A673 (cell line): ENCODE data around the gene SLC24A4. TPM values are rescaled to one million over a fixed set of nuclear protein-coding genes. Genes with fewer than 3 reads are reported as not detected.

Source experiments
- BruUV-seq: library from RNA; stranded (reverse); fragments of 400-500 nt; replicated peaks from 2 replicates; lab custom pipeline; 2021; lab: Mats Ljungman, UMichigan
- CTCF ChIA-PET: fragments of 300-600 bp; sonication (Branson Sonifier 250); formaldehyde crosslinking; loops from one replicate; lab custom pipeline; 2022; ENCODE audit warnings: antibody characterized with exemption; lab: Charles Lee
- POLR2A ChIA-PET: fragments of 300-600 bp; sonication (Branson Sonifier 250); formaldehyde crosslinking; loops from one replicate; lab custom pipeline; 2022; ENCODE audit warnings: antibody characterized with exemption; ENCODE audit not compliant: low non-redundant PET; lab: Charles Lee
- DNase-seq: peaks from one replicate; pipeline ENCODE4 v3.0.0-alpha.2; 2015; ENCODE audit warnings: low spot score
- H3K27ac ChIP-seq: fragments of 200-600 bp; sonication (generic); 2 replicates; pipeline ENCODE4 v1.5.1; 2016; ENCODE audit warnings: mixed run types, low read depth, mild to moderate bottlenecking, mixed read lengths, antibody characterized with exemption, low read length; ENCODE audit not compliant: poor library complexity, severe bottlenecking
- H3K27me3 ChIP-seq: fragments of 200-600 bp; sonication (generic); replicated peaks from 2 replicates; pipeline ENCODE4 v1.6.1; 2017; ENCODE audit warnings: mixed run types, low read depth, mild to moderate bottlenecking, mixed read lengths, antibody characterized with exemption, low read length; ENCODE audit not compliant: insufficient read depth, poor library complexity
- H3K36me3 ChIP-seq: fragments of 200-600 bp; sonication (generic); 2 replicates; pipeline ENCODE4 v1.6.1; 2016; ENCODE audit warnings: mixed run types, mild to moderate bottlenecking, mixed read lengths, antibody characterized with exemption, low read length; ENCODE audit not compliant: insufficient read depth, poor library complexity, severe bottlenecking
- H3K4me1 ChIP-seq: fragments of 200-600 bp; sonication (generic); 2 replicates; pipeline ENCODE4 v1.6.1; 2017; ENCODE audit warnings: mixed run types, mild to moderate bottlenecking, mixed read lengths, antibody characterized with exemption, low read length; ENCODE audit not compliant: insufficient read depth, poor library complexity, severe bottlenecking
- H3K4me3 ChIP-seq: fragments of 200-600 bp; sonication (generic); 2 replicates; pipeline ENCODE4 v1.5.1; 2016; ENCODE audit warnings: low read depth, mixed run types, mild to moderate bottlenecking, mixed read lengths, low read length; ENCODE audit not compliant: poor library complexity, severe bottlenecking
- H3K9me3 ChIP-seq: fragments of 200-600 bp; sonication (generic); 2 replicates; pipeline ENCODE4 v1.6.1; 2016; ENCODE audit warnings: mixed run types, low read depth, mild to moderate bottlenecking, mixed read lengths, antibody characterized with exemption, low read length; ENCODE audit not compliant: poor library complexity, severe bottlenecking
- EZH2 ChIP-seq: fragments of 200-600 bp; sonication (generic); IDR thresholded peaks from 2 replicates; pipeline ENCODE4 v1.6.1; 2017; ENCODE audit warnings: borderline replicate concordance, low read depth, mild to moderate bottlenecking, mixed read lengths, antibody characterized with exemption, low read length; ENCODE audit not compliant: poor library complexity, severe bottlenecking
- intact Hi-C: fragments of 100-400 bp; cut with micrococcal nuclease; formaldehyde crosslinking; loops from one replicate; pipeline ENCODE4 v1.10.0; 2022; ENCODE audit not compliant: unreplicated experiment
- total RNA-seq: library from RNA; stranded (reverse); gene quantifications from 2 replicates; pipeline ENCODE4 v1.2.3, GENCODE V29; 2021
- TF ChIP-seq, protein P1 (sequence below): fragments of 300-800, 200-600 bp; sonication (generic); conservative IDR thresholded peaks from 2 replicates; pipeline ENCODE4 v1.5.1; 2017; ENCODE audit warnings: low read depth, mild to moderate bottlenecking, antibody characterized with exemption, low read length, moderate library complexity, mixed read lengths

The SLC24A4 gene
- total RNA-seq, 1 experiment from 2014 or later: 0.15 TPM

DNA sequence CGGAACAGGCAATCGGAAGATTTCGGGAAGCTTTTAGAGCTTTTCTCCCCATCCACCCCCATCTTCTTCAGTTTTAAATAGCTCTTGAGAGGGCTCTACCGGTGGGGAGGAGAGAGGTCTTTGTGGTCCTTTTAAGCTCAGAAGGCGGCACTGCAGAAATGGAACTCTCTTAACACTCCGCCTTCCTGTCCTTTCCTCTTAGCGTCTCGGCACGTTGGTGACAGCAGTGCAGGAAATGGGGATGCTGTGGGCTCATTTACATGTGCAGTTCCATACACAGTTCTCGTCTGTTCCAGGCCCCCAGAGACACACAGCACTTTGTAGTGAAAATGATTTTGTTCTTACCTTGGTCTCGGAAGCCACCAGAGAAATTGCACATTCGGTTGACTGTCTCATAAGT is 140.2 kb downstream of the SLC24A4 start:
- H3K4me3 ChIP-seq: no peak overlapping the region
- no TSS peak for BruUV-seq
- ChIA-PET POLR2A (no interaction called here), CTCF (no interaction called here)
- H3K36me3 ChIP-seq: no peaks in the 10 kb centered on the region
- H3K4me1 ChIP-seq: no peaks in the 10 kb centered on the region
- no peak overlapping the region for H3K27ac ChIP-seq
- H3K27me3 ChIP-seq: no peaks in the 10 kb centered on the region
- TF ChIP-seq, protein P1, sequence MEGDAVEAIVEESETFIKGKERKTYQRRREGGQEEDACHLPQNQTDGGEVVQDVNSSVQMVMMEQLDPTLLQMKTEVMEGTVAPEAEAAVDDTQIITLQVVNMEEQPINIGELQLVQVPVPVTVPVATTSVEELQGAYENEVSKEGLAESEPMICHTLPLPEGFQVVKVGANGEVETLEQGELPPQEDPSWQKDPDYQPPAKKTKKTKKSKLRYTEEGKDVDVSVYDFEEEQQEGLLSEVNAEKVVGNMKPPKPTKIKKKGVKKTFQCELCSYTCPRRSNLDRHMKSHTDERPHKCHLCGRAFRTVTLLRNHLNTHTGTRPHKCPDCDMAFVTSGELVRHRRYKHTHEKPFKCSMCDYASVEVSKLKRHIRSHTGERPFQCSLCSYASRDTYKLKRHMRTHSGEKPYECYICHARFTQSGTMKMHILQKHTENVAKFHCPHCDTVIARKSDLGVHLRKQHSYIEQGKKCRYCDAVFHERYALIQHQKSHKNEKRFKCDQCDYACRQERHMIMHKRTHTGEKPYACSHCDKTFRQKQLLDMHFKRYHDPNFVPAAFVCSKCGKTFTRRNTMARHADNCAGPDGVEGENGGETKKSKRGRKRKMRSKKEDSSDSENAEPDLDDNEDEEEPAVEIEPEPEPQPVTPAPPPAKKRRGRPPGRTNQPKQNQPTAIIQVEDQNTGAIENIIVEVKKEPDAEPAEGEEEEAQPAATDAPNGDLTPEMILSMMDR: no peak
- no peak for TF ChIP-seq EZH2
- no peaks in the 10 kb centered on the region for H3K9me3 ChIP-seq
- DNase-seq: no peak
- intact Hi-C loops: no loop called here

DNA sequence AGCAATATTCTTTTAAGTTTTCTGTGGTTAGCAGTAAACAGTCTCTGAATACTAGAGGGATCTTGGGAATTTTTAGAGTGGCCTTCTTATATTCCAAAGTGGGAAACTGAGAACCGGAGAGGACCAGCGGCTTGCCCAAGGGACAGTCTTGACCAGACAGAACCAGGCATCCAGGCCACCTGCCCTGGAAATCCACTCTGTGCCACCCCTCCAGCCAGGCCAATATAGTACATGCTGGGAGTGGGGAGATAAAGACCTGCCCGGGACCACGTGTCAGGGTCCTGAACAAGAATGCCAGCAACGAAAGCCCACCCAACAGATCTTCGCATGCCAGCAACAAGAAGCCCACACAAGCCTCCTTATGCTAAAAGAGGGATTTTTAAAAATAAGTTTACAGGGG is 141.2 kb downstream of the SLC24A4 start:
- DNase-seq: no peak
- POLR2A ChIA-PET: no interaction called here
- TF ChIP-seq, protein P1: no peak
- TF ChIP-seq EZH2: no peak
- CTCF ChIA-PET: no interaction called here
- Histone ChIP-seq H3K36me3 (no peaks in the 10 kb centered on the region), H3K27ac (no peak overlapping the region), H3K4me3 (no peak overlapping the region), H3K9me3 (no peaks in the 10 kb centered on the region), H3K27me3 (no peaks in the 10 kb centered on the region), H3K4me1 (no peaks in the 10 kb centered on the region)
- intact Hi-C loops: no loop called here
- no TSS peak for BruUV-seq

DNA sequence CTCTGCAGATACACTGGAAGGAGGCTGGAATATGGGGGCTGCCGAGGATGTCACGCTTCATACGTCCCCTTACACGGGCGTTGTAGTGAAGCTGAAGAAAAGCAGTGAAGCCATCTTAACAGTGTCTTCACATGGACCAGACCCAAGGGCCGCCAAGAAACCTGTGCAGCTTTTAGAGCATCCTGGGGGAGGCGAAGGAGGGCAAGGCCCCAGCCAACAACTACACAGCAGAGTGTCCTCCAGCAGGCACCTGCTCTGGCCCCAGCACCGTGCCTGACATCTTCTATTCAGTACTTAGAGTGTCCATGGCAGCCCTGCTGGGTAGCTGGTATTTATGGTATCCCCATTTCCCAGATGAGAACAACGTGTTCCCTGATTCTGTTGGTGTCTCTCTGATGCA is 141.8 kb downstream of the SLC24A4 start:
- Histone ChIP-seq H3K9me3 (peaks cover 4% of the 10 kb centered on the region), H3K36me3 (no peaks in the 10 kb centered on the region), H3K27ac (no peak overlapping the region), H3K4me1 (no peaks in the 10 kb centered on the region), H3K27me3 (no peaks in the 10 kb centered on the region), H3K4me3 (no peak overlapping the region)
- ChIA-PET CTCF (no interaction called here), POLR2A (no interaction called here)
- DNase-seq: no peak
- BruUV-seq: no TSS peak
- intact Hi-C loops: no loop called here
- no peak for TF ChIP-seq EZH2
- TF ChIP-seq, protein P1: no peak
